HK-2 (cell line): ENCODE results near the gene ARID2.

ENCODE experiments used
- DNase-seq: peaks from one replicate; pipeline ENCODE4 v3.0.0-alpha.2; 2018; ENCODE audit not compliant: unreplicated experiment

ARID2 gene

GRCh38 chr12:45866299-45866698, 136.8 kb downstream of the ARID2 start:
- no peak for DNase-seq

DNA sequence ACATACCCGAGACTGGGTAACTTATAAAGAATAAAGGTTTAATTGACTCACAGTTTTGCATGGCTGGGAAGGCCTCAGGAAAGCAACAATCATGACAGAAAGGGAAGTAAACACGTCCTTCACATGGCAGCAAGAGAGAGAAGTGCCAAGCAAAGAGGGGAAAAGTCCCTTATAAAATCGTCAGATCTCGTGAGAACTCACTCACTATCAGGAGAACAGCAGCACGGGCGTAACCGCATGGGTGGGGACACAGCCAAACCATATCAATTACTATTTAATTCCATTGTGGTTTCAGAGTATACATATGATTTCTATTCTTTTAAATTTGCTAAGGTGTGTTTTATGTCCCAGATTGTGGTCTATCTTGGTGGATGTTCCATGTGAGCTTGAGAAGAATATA, 142.9 kb downstream of the ARID2 start:
- DNase-seq = no peak

- no peak for DNase-seq
Measured at GRCh38 chr12:45877069-45877468, 147.6 kb downstream of the ARID2 start.

DNA sequence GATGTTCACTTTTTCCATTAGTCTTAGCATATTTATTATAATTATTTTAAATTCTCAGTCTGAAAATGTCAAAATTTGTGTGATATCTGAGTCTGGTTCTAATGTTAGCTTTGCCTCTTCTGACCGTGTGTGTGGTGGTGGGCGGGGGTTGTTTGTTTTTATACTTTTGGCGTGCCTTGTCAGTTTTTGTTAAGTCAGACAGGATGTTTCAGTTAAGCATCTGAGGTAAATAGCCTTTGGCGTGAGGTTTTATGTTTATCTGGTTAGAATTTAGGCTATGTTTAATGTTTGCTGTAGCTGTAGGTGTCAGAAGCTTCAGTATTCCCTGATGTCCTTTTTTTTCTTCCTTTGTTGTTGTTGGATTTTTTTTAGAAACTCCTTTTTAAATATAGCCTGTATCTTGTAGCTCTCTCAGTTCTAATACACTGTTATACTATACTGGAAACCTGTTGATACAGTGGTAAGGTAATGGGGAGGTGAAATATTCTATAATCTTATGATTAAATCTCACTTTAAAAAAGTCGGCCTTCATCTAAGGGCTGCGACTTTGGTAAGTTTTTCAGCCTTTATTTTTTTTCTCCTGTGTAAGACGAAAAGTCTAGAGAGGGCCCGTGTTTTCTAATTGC, 149.2 kb downstream of the ARID2 start:
- DNase-seq = no peak

GRCh38 chr12:45879363-45879895, 149.9 kb downstream of the ARID2 start:
- no peak for DNase-seq

DNA sequence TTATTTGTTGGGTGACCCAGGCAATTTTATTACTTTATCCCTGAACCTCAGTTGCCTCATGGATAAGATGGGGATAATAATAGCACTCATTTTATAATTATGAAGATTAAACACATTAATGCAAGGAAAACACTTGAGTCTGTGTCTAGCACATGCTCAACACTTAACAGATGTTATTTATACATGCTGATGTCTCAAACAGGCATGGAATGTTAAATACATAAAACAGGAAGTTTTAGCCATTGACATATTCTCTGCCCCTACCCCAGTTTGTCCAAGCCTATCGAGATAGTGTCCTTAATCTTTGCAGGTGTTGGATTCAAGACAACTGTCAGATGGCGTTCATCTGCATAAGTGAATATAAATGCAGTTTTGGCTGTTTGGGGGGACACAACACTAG, 151.0 kb downstream of the ARID2 start:
- DNase-seq = no peak

GRCh38 chr12:45883187-45883586, 153.7 kb downstream of the ARID2 start:
- no peak for DNase-seq

GRCh38 chr12:45886685-45887084, 157.2 kb downstream of the ARID2 start:
- DNase-seq = no peak

- DNase-seq = no peak
Measured at GRCh38 chr12:45887544-45887943, 158.0 kb downstream of the ARID2 start.

GRCh38 chr12:45890276-45890675, 160.8 kb downstream of the ARID2 start:
- DNase-seq = no peak

GRCh38 chr12:45893240-45893639, 163.7 kb downstream of the ARID2 start:
- no peak for DNase-seq

DNA sequence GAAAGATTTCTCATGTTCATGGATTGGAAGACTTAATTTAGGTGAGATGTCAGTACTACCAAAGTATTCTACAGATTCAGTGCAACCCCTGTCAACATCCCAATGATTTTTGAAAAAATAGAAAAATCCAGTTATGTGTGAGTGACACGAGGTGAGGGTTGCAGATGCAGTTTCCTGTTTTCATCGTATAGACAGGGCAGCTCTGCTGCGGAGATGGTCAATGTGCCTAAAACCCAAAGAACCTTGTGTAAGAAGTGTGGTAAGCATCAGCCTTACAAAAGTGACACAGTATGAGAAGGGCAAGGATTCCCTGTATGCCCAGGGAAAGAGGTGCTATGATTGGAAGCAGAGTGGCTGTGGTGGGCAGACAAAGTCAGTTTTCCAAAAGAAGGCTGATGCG, 166.5 kb downstream of the ARID2 start:
- DNase-seq = no peak

- DNase-seq = no peak
Measured at GRCh38 chr12:45898094-45898493, 168.6 kb downstream of the ARID2 start.

DNA sequence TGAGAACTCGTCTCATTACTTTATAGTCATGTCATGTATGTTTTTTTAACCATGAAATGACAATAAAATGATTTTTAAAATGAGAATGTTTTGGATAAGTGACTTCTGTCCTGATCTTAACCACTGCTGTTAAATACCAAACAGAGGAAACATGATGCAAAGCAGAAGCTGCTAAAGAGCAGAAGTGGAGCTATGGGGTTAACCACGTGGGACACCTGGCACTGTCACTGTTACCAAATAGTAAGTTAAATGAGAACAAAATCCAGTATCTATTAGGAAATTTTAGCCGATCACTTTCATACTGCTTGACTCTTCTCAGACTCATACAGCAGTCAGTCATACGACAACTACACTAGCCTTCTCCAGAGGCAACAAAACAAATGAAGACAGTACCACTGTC, 178.4 kb downstream of the ARID2 start:
- no peak for DNase-seq

DNA sequence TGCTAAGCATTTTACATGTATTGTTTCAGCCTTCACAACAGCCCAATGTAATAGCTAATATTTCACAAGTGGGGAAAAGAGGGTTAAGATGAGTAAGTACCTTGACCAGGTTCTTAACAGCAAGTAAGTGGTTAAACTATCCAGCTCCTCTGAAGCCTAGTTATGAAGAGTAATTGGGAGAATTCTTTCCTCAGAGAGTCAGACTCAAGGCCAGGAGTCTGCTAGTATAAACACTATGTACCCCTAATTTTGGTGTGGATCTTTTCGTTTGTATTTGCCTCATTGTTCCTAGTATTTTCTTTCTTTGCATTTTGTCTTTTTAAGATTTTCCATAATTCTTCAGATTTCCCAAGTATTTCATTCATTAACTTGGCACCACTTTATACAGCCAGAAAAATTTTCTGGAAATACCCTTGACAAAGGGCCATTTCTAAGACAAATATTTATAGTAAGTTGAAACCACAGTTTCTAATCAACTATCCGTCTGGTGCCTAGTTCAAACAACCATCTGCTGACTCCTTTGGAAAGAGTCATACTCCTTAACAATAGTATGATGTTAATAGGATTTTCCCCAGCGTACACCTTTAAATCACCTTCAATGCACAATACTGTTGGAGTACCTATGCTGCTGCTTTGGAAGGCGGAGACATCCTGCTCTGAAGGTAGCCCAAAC, 179.7 kb downstream of the ARID2 start:
- no peak for DNase-seq

- no peak for DNase-seq
Measured at GRCh38 chr12:45912774-45913173, 183.3 kb downstream of the ARID2 start.

DNA sequence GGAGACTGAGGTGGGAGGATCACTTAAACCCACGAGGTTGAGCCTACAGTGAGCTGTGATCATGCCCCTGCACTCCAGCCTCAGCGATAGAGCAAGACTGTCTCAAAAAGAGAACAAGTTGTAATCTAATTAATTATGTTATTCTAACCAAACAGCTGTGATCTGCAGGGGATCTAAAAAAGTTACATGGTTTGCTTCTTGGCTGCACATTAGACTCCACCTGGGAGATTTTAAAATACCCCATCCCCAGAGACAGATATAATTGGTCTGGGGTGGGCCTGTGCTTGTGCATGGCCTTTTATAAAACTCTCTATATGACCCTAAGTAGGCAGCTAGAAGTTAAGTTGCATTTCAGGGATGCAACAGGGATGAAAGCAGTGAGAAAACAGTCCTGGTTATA, 184.1 kb downstream of the ARID2 start:
- no peak for DNase-seq

GRCh38 chr12:45914090-45914489, 184.6 kb downstream of the ARID2 start:
- DNase-seq = peak; percentile 48

DNA sequence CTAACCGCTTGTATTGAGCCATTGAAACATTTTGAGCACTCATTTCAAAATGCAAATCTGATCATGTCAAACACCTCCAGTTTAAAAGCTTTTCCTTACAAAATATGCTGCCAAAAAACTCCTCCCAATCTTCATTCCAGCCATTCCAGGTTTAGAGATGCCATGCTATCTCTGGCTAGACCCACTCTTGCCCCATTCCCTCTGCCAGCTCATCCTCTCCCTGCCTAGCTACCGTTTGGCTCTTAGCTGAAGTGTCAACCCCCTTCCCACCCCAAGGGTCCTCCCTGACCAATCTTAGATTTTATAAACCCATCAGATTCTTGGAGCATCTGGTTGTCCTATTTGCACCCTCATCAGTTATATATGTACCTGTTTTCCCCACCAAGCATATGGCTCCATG, 185.9 kb downstream of the ARID2 start:
- no peak for DNase-seq

- DNase-seq = no peak
Measured at GRCh38 chr12:45918818-45919217, 189.3 kb downstream of the ARID2 start.

GRCh38 chr12:45928309-45928708, 198.8 kb downstream of the ARID2 start:
- DNase-seq = no peak

- no peak for DNase-seq
Measured at GRCh38 chr12:45930369-45930768, 200.9 kb downstream of the ARID2 start.

DNA sequence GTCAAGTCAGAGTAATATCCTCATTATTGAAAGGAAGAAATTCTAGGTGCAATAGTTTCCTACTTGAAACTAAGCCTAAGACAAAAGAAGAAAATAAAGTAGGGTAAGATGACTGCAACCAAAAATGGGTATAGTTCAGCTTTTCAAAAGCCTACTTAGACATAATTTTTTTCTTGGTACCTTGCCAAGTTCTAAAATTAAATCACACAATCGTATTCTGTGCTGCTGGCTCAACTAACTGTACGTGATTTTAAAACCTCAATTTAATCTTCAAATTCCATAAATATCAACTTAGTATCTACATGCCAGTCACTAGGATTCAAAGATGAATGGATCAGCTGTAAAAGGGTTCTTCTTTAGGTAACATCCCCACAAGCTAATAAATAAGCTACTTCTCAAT, 204.0 kb downstream of the ARID2 start:
- DNase-seq = no peak

DNA sequence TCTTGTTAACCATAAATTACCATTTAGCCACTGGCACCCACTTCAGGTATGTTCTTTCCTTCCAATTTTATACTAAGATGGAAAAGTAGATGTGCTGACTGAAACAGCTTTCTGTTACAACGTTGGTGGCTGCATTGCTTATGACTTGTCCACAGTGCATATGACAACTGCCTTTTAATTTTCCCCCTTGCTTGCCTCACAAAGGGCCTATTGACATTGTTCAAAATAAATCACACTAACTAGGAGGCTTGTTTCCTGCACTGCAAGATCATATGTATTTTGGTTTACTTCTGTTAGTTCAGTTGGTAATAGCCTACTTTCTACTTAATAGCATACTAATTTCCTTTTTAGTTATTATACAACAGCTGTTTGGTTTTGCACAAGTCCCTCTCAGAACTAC, 205.4 kb downstream of the ARID2 start:
- DNase-seq = no peak
